NCI-H69 (cell line): ENCODE data around the gene SNRNP70.
"Not testable (repeated sequence)": the region's sequence is repeated elsewhere in the genome, so short reads cannot be mapped to it uniquely, and the experiment has no call there.

Source experiments
- DNase-seq: peaks from one replicate; lab custom pipeline; 2025; lab: John Stamatoyannopoulos, UW

SNRNP70 gene

GRCh38 chr19:49120868-49121267 is 35.6 kb downstream of the SNRNP70 start:
- no peak for DNase-seq

GRCh38 chr19:49121841-49122240 is 36.6 kb downstream of the SNRNP70 start:
- DNase-seq: not testable (repeated sequence)

- DNase-seq: not testable (repeated sequence)
Observed at GRCh38 chr19:49123285-49123684, 38.0 kb downstream of the SNRNP70 start.

GRCh38 chr19:49125025-49125731 is 39.9 kb downstream of the SNRNP70 start:
- peak; percentile 89 for DNase-seq

GRCh38 chr19:49126575-49126974 is 41.3 kb downstream of the SNRNP70 start:
- DNase-seq: no peak

GRCh38 chr19:49127225-49127624 is 42.0 kb downstream of the SNRNP70 start:
- not testable (repeated sequence) for DNase-seq

GRCh38 chr19:49127674-49128544 is 42.7 kb downstream of the SNRNP70 start:
- DNase-seq: peak; percentile 98

GRCh38 chr19:49128545-49129237 is 43.4 kb downstream of the SNRNP70 start:
- DNase-seq: peak; percentile 64

GRCh38 chr19:49129238-49129583 is 44.0 kb downstream of the SNRNP70 start:
- DNase-seq: peak; percentile 22

GRCh38 chr19:49130325-49130724 is 45.1 kb downstream of the SNRNP70 start:
- no peak for DNase-seq

GRCh38 chr19:49132974-49133609 is 47.8 kb downstream of the SNRNP70 start:
- peak; percentile 78 for DNase-seq

GRCh38 chr19:49133621-49134454 is 48.6 kb downstream of the SNRNP70 start:
- DNase-seq: peak; percentile 62

GRCh38 chr19:49135686-49136085 is 50.4 kb downstream of the SNRNP70 start:
- no peak for DNase-seq

- DNase-seq: no peak
Observed at GRCh38 chr19:49136771-49137171, 51.5 kb downstream of the SNRNP70 start.

- DNase-seq: no peak
Observed at GRCh38 chr19:49140951-49141350, 55.7 kb downstream of the SNRNP70 start.

- no peak for DNase-seq
Observed at GRCh38 chr19:49141352-49141751, 56.1 kb downstream of the SNRNP70 start.

GRCh38 chr19:49142866-49143335 is 57.6 kb downstream of the SNRNP70 start:
- peak; percentile 90 for DNase-seq

- DNase-seq: peak; percentile 93
Observed at GRCh38 chr19:49145573-49146407, 60.5 kb downstream of the SNRNP70 start.

- not testable (repeated sequence) for DNase-seq
Observed at GRCh38 chr19:49146408-49146770, 61.1 kb downstream of the SNRNP70 start.

GRCh38 chr19:49148044-49148682 is 62.9 kb downstream of the SNRNP70 start:
- DNase-seq: no peak
